ENCODE measurements around the gene CARHSP1. TPM values are rescaled to one million over a fixed set of nuclear protein-coding genes. Genes with fewer than 3 reads are reported as not detected.
"Not testable (repeated sequence)": the region's sequence is repeated elsewhere in the genome, so short reads cannot be mapped to it uniquely, and the experiment has no call there.

CARHSP1 gene
- total RNA-seq, 2 experiments from 2014 or later: 25.5 to 27.8 TPM

- Histone ChIP-seq H3K36me3 (ENCODE audit: insufficient read depth, low read length) (no peaks in the 10 kb centered on the region), H3K4me3 (ENCODE audit: low read length) (no peak overlapping the region), H3K9me3 (ENCODE audit: control insufficient read depth in 1 of 2, insufficient read depth in 1 of 2, low read length in 2 of 2) (peaks cover 0 to 5% of the 10 kb centered on the region in 2 experiments), H3K27me3 (ENCODE audit: control insufficient read depth in 1 of 2, insufficient read depth in 2 of 2, low read length in 2 of 2) (peaks cover 0 to 2% of the 10 kb centered on the region in 2 experiments), H3K27ac (ENCODE audit: low read depth in 1 of 2, low read length in 2 of 2) (no peak overlapping the region), H3K4me1 (ENCODE audit: insufficient read depth, low read length) (peaks cover 21% of the 10 kb centered on the region)
- ATAC-seq (ENCODE audit: poor library complexity) (no peak), DNase-seq (no peak)
- Mint-ChIP-seq H3K4me3 (no peak overlapping the region), H3K9me3 (no peaks in the 10 kb centered on the region), H3K27ac (no peak overlapping the region), H3K36me3 (ENCODE audit: low read depth) (no peaks in the 10 kb centered on the region), H3K4me1 (ENCODE audit: low read depth) (peaks cover 12% of the 10 kb centered on the region), H3K27me3 (peaks cover 9% of the 10 kb centered on the region)
- CTCF ChIA-PET: interaction anchor here (0.5 to 3.6 kb wide), 18 partner anchors 8 to 314 kb away, joined by 3 to 24 read pairs (median 4); partner anchors contain the start of genes CARHSP1, PMM2 and TMEM186
- TF ChIP-seq CTCF (IDR thresholded peaks at IDR 0.05): no peak
- POLR2A ChIA-PET: interaction anchor here (1.0 to 1.6 kb wide), 4 partner anchors 12 to 65 kb away, joined by 3 to 8 read pairs (median 4); partner anchors contain the start of gene CARHSP1
- intact Hi-C loops (cut with DNase I, micrococcal nuclease): loop anchor here (1.0 to 5.0 kb wide), 3 partner anchors 64 to 314 kb away; no protein-coding TSS in a partner anchor
Observed at GRCh38 chr16:8880839-8881510, 12.2 kb upstream of the CARHSP1 start.

GRCh38 chr16:8878523-8878911 lies 9.7 kb upstream of the CARHSP1 start:
- Mint-ChIP-seq H3K36me3 (ENCODE audit: low read depth) (no peaks in the 10 kb centered on the region), H3K27me3 (no peaks in the 10 kb centered on the region), H3K27ac (no peak overlapping the region), H3K9me3 (no peaks in the 10 kb centered on the region), H3K4me1 (ENCODE audit: low read depth) (peaks cover 10% of the 10 kb centered on the region), H3K4me3 (no peak overlapping the region)
- no peaks in the 10 kb centered on the region for H3K9me3 ChIP-seq (ENCODE audit: control insufficient read depth in 1 of 2, insufficient read depth in 1 of 2, low read length in 2 of 2)
- intact Hi-C loops (cut with DNase I, micrococcal nuclease): no loop called here
- DNase-seq (no peak), ATAC-seq (ENCODE audit: poor library complexity) (no peak)
- no peak overlapping the region for H3K4me3 ChIP-seq (ENCODE audit: low read length)
- H3K27ac ChIP-seq (ENCODE audit: low read depth in 1 of 2, low read length in 2 of 2): no peak overlapping the region
- ChIA-PET POLR2A (interaction anchor here (0.7 kb wide), 1 partner anchor 10 kb away, joined by 4 read pairs; the partner anchor contains the start of gene CARHSP1), CTCF (interaction anchor here (1.0 to 3.6 kb wide), 4 partner anchors 13 to 130 kb away, joined by 3 to 17 read pairs (median 14); no protein-coding TSS in a partner anchor)
- peaks cover 0 to 2% of the 10 kb centered on the region in 2 experiments for H3K27me3 ChIP-seq (ENCODE audit: control insufficient read depth in 1 of 2, insufficient read depth in 2 of 2, low read length in 2 of 2)
- TF ChIP-seq CTCF (IDR thresholded peaks at IDR 0.05): no peak
- H3K36me3 ChIP-seq (ENCODE audit: insufficient read depth, low read length): no peaks in the 10 kb centered on the region
- H3K4me1 ChIP-seq (ENCODE audit: insufficient read depth, low read length): peaks cover 19% of the 10 kb centered on the region

GRCh38 chr16:8877894-8878522 lies 9.2 kb upstream of the CARHSP1 start:
- CTCF ChIA-PET: interaction anchor here (2.9 kb wide), 1 partner anchor 13 kb away, joined by 13 read pairs; no protein-coding TSS in a partner anchor
- H3K36me3 Mint-ChIP-seq (ENCODE audit: low read depth): no peaks in the 10 kb centered on the region
- no peaks in the 10 kb centered on the region for H3K27me3 ChIP-seq (ENCODE audit: control insufficient read depth in 1 of 2, insufficient read depth in 2 of 2, low read length in 2 of 2)
- no peaks in the 10 kb centered on the region for H3K36me3 ChIP-seq (ENCODE audit: insufficient read depth, low read length)
- intact Hi-C loops (cut with DNase I, micrococcal nuclease): no loop called here
- H3K27ac Mint-ChIP-seq: no peak overlapping the region
- H3K4me3 ChIP-seq (ENCODE audit: low read length): no peak overlapping the region
- H3K9me3 Mint-ChIP-seq: no peaks in the 10 kb centered on the region
- POLR2A ChIA-PET: interaction anchor here (0.7 kb wide), 1 partner anchor 9 kb away, joined by 4 read pairs; the partner anchor contains the start of gene CARHSP1
- TF ChIP-seq CTCF (IDR thresholded peaks at IDR 0.05): no peak
- no peaks in the 10 kb centered on the region for H3K27me3 Mint-ChIP-seq
- no peak overlapping the region for H3K4me3 Mint-ChIP-seq
- DNase-seq: peak in 1 of 14 experiments; percentile 39
- peaks cover 10% of the 10 kb centered on the region for H3K4me1 Mint-ChIP-seq (ENCODE audit: low read depth)
- ATAC-seq (ENCODE audit: poor library complexity): no peak
- no peak overlapping the region for H3K27ac ChIP-seq (ENCODE audit: low read depth in 1 of 2, low read length in 2 of 2)
- H3K4me1 ChIP-seq (ENCODE audit: insufficient read depth, low read length): peaks cover 19% of the 10 kb centered on the region
- no peaks in the 10 kb centered on the region for H3K9me3 ChIP-seq (ENCODE audit: control insufficient read depth in 1 of 2, insufficient read depth in 1 of 2, low read length in 2 of 2)

GRCh38 chr16:8875317-8875716 lies 6.5 kb upstream of the CARHSP1 start:
- ChIA-PET POLR2A (interaction anchor here (0.8 kb wide), 1 partner anchor 216 kb away, joined by 4 read pairs; the partner anchor contains the start of gene HAPSTR1), CTCF (interaction anchor here (0.7 kb wide), 1 partner anchor 25 kb away, joined by 3 read pairs; no protein-coding TSS in a partner anchor)
- H3K9me3 Mint-ChIP-seq; H3K4me3 Mint-ChIP-seq; H3K36me3 Mint-ChIP-seq (ENCODE audit: low read depth); H3K27me3 Mint-ChIP-seq; intact Hi-C loops (cut with DNase I, micrococcal nuclease); H3K9me3 ChIP-seq (ENCODE audit: control insufficient read depth in 1 of 2, insufficient read depth in 1 of 2, low read length in 2 of 2); H3K27ac Mint-ChIP-seq; H3K36me3 ChIP-seq (ENCODE audit: insufficient read depth, low read length); ATAC-seq (ENCODE audit: poor library complexity); DNase-seq; H3K4me3 ChIP-seq (ENCODE audit: low read length); H3K27ac ChIP-seq (ENCODE audit: low read depth in 1 of 2, low read length in 2 of 2); H3K27me3 ChIP-seq (ENCODE audit: control insufficient read depth in 1 of 2, insufficient read depth in 2 of 2, low read length in 2 of 2): not testable (repeated sequence)
- peaks cover 19% of the 10 kb centered on the region for H3K4me1 Mint-ChIP-seq (ENCODE audit: low read depth)
- peaks cover 26% of the 10 kb centered on the region for H3K4me1 ChIP-seq (ENCODE audit: insufficient read depth, low read length)
